HepG2 (cell line): ENCODE data around the gene STK24. TPM values are rescaled to one million over a fixed set of nuclear protein-coding genes. Genes with fewer than 3 reads are reported as not detected.

Experiments
- FOXP1 ChIP-seq, 2 experiments: fragments of 450-650 bp in 1 of 2; IDR thresholded peaks; 2 replicates each; pipeline ENCODE4 v1.6.1; 2017 to 2018; ENCODE audit warnings: antibody characterized with exemption in 1 of 2
- LCORL ChIP-seq, 2 experiments: fragments of 450-650 bp in 1 of 2; sonication (generic) in 1 of 2; formaldehyde crosslinking in 1 of 2; IDR thresholded peaks; 2 replicates each; pipeline versions ENCODE4 v1.5.0 to v1.6.1; 2017 to 2020; ENCODE audit warnings: antibody characterized with exemption in 1 of 2, missing genetic modification reagents in 1 of 2
- RFXAP ChIP-seq: sonication (generic); formaldehyde crosslinking; IDR thresholded peaks from 2 replicates; pipeline ENCODE4 v1.4.0; 2020; ENCODE audit warnings: missing genetic modification reagents, borderline replicate concordance
- SAP130 ChIP-seq: IDR thresholded peaks from 2 replicates; pipeline ENCODE4 v1.6.1; 2016; ENCODE audit warnings: low read depth
- ZEB1 ChIP-seq: IDR thresholded peaks from 2 replicates; pipeline ENCODE4 v1.6.1; 2012; ENCODE audit warnings: mild to moderate bottlenecking, low read depth, inconsistent platforms; ENCODE audit not compliant: insufficient replicate concordance
- ZNF34 ChIP-seq: sonication (generic); formaldehyde crosslinking; IDR thresholded peaks from 2 replicates; pipeline ENCODE4 v1.4.0; 2020; ENCODE audit warnings: mild to moderate bottlenecking, missing genetic modification reagents, borderline replicate concordance
- ZNF773 ChIP-seq: sonication (generic); formaldehyde crosslinking; IDR thresholded peaks from 2 replicates; pipeline ENCODE4 v1.4.0; 2020; ENCODE audit warnings: missing genetic modification reagents, borderline replicate concordance
- ZSCAN31 ChIP-seq: sonication (generic); formaldehyde crosslinking; IDR thresholded peaks from 2 replicates; pipeline ENCODE4 v1.5.0; 2020; ENCODE audit warnings: low read depth, mild to moderate bottlenecking, missing genetic modification reagents
- polyA plus RNA-seq, 8 experiments: library from polyadenylated mRNA; depleted of rRNA in 3 of 8; stranded (reverse) in 7 of 8; unstranded in 1 of 8; fragments of >200 nt; fragmentation: Illumina TruSeq in 4 of 8; extraction: Trizol in 4 of 8; gene quantifications; 2 replicates each; pipeline versions ENCODE4 v1.2.1 to v1.2.3, GENCODE V29; 2011 to 2016; ENCODE audit warnings: low read depth in 4 of 8, missing spikeins in 1 of 8, mixed read lengths in 1 of 8; ENCODE audit not compliant: insufficient read depth in 1 of 8
- total RNA-seq, 5 experiments: library from RNA; depleted of rRNA; stranded (reverse); fragments of >200 nt; fragmentation: Illumina TruSeq; extraction: Trizol; gene quantifications; 2 replicates each; pipeline ENCODE4 v1.2.3, GENCODE V29; 2016; ENCODE audit warnings: low read depth in 1 of 5
- TF ChIP-seq, protein P1 (sequence below): sonication (generic); formaldehyde crosslinking; IDR thresholded peaks from 2 replicates; pipeline ENCODE4 v1.4.0; 2020; ENCODE audit warnings: low read depth, mild to moderate bottlenecking, missing genetic modification reagents
- TF ChIP-seq, protein P2 (sequence below), 2 experiments: fragments of 450-650 bp in 1 of 2; sonication (generic) in 1 of 2; formaldehyde crosslinking in 1 of 2; IDR thresholded peaks; 2 replicates each; pipeline versions ENCODE4 v1.6.1 to v1.8.0; 2016 to 2022; ENCODE audit warnings: antibody characterized with exemption in 1 of 2, mild to moderate bottlenecking in 1 of 2, missing genetic modification reagents in 1 of 2
- TF ChIP-seq, protein P3 (sequence below): sonication (generic); formaldehyde crosslinking; IDR thresholded peaks from 2 replicates; pipeline ENCODE4 v1.4.0; 2020; ENCODE audit warnings: mild to moderate bottlenecking, missing genetic modification reagents, borderline replicate concordance

STK24 gene
- total and polyA plus RNA-seq, 2 of the 13 experiments (the other 11 are each of a cell fraction or from before 2014, with no cell fraction given) = 51.3 to 73.0 TPM

DNA sequence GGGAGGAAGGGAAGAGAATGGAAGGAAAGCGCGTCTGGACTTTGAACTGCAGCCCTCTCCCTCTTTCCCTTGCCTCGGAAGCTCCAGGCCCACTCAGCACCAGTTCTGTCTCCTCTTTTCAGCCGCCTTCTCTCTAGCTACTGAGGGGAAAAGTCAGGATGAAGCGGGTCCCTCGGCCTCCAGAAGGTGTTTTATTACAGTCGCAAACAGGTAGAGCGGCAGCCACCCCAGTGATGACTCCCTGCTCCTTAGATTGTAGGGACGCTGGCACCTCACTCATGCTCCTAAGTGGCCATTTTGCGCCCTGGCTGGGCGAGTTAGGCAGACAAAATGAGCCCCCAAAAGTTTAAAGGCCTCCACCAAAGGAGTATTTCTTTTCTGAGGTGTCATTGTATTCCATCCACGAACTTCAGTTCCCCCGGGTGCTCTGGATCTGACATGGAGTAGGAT is 954 bp upstream of the STK24 start (continued):
- TF ChIP-seq LCORL (IDR thresholded peaks at IDR 0.05) (no peak), LCORL (CRISPR knock-in tag; IDR thresholded peaks at IDR 0.05) (no peak), ZNF34 (CRISPR knock-in tag) (0 out of 2 replicates have a peak, but pooled peaks have one; percentile 50), SAP130 (CRISPR knock-in tag) (peak; percentile 49; the same call in 1 of the 2 replicates), ZEB1 (no peak), ZNF773 (CRISPR knock-in tag) (no peak), ZSCAN31 (CRISPR knock-in tag) (no peak), RFXAP (CRISPR knock-in tag) (no peak), FOXP1 (IDR thresholded peaks at IDR 0.05) (no peak), FOXP1 (CRISPR knock-in tag; IDR thresholded peaks at IDR 0.05) (no peak)
- TF ChIP-seq, protein P1, sequence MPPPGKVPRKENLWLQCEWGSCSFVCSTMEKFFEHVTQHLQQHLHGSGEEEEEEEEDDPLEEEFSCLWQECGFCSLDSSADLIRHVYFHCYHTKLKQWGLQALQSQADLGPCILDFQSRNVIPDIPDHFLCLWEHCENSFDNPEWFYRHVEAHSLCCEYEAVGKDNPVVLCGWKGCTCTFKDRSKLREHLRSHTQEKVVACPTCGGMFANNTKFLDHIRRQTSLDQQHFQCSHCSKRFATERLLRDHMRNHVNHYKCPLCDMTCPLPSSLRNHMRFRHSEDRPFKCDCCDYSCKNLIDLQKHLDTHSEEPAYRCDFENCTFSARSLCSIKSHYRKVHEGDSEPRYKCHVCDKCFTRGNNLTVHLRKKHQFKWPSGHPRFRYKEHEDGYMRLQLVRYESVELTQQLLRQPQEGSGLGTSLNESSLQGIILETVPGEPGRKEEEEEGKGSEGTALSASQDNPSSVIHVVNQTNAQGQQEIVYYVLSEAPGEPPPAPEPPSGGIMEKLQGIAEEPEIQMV (CRISPR knock-in tag) = 0 out of 2 replicates have a peak, but pooled peaks have one; percentile 54
- TF ChIP-seq, protein P2, sequence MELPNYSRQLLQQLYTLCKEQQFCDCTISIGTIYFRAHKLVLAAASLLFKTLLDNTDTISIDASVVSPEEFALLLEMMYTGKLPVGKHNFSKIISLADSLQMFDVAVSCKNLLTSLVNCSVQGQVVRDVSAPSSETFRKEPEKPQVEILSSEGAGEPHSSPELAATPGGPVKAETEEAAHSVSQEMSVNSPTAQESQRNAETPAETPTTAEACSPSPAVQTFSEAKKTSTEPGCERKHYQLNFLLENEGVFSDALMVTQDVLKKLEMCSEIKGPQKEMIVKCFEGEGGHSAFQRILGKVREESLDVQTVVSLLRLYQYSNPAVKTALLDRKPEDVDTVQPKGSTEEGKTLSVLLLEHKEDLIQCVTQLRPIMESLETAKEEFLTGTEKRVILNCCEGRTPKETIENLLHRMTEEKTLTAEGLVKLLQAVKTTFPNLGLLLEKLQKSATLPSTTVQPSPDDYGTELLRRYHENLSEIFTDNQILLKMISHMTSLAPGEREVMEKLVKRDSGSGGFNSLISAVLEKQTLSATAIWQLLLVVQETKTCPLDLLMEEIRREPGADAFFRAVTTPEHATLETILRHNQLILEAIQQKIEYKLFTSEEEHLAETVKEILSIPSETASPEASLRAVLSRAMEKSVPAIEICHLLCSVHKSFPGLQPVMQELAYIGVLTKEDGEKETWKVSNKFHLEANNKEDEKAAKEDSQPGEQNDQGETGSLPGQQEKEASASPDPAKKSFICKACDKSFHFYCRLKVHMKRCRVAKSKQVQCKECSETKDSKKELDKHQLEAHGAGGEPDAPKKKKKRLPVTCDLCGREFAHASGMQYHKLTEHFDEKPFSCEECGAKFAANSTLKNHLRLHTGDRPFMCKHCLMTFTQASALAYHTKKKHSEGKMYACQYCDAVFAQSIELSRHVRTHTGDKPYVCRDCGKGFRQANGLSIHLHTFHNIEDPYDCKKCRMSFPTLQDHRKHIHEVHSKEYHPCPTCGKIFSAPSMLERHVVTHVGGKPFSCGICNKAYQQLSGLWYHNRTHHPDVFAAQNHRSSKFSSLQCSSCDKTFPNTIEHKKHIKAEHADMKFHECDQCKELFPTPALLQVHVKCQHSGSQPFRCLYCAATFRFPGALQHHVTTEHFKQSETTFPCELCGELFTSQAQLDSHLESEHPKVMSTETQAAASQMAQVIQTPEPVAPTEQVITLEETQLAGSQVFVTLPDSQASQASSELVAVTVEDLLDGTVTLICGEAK (IDR thresholded peaks at IDR 0.05) = no peak
- TF ChIP-seq, protein P2 (CRISPR knock-in tag; IDR thresholded peaks at IDR 0.05) = 0 out of 2 replicates have a peak, but pooled peaks have one; percentile 15
- TF ChIP-seq, protein P3, sequence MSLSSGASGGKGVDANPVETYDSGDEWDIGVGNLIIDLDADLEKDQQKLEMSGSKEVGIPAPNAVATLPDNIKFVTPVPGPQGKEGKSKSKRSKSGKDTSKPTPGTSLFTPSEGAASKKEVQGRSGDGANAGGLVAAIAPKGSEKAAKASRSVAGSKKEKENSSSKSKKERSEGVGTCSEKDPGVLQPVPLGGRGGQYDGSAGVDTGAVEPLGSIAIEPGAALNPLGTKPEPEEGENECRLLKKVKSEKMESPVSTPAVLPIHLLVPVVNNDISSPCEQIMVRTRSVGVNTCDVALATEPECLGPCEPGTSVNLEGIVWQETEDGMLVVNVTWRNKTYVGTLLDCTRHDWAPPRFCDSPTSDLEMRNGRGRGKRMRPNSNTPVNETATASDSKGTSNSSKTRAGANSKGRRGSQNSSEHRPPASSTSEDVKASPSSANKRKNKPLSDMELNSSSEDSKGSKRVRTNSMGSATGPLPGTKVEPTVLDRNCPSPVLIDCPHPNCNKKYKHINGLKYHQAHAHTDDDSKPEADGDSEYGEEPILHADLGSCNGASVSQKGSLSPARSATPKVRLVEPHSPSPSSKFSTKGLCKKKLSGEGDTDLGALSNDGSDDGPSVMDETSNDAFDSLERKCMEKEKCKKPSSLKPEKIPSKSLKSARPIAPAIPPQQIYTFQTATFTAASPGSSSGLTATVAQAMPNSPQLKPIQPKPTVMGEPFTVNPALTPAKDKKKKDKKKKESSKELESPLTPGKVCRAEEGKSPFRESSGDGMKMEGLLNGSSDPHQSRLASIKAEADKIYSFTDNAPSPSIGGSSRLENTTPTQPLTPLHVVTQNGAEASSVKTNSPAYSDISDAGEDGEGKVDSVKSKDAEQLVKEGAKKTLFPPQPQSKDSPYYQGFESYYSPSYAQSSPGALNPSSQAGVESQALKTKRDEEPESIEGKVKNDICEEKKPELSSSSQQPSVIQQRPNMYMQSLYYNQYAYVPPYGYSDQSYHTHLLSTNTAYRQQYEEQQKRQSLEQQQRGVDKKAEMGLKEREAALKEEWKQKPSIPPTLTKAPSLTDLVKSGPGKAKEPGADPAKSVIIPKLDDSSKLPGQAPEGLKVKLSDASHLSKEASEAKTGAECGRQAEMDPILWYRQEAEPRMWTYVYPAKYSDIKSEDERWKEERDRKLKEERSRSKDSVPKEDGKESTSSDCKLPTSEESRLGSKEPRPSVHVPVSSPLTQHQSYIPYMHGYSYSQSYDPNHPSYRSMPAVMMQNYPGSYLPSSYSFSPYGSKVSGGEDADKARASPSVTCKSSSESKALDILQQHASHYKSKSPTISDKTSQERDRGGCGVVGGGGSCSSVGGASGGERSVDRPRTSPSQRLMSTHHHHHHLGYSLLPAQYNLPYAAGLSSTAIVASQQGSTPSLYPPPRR = peak; percentile 40; the same call in 1 of the 2 replicates
